COLO829 (cell line): ENCODE data around the gene CFAP97.
"Not testable (repeated sequence)": the region's sequence is repeated elsewhere in the genome, so short reads cannot be mapped to it uniquely, and the experiment has no call there.

Source experiments
- DNase-seq: peaks from one replicate; pipeline ENCODE4 v3.0.0; 2012; ENCODE audit warnings: low spot score

The CFAP97 gene

GRCh38 chr4:185221912-185222311, 18.1 kb upstream of the CFAP97 start:
- DNase-seq, result no peak

DNA sequence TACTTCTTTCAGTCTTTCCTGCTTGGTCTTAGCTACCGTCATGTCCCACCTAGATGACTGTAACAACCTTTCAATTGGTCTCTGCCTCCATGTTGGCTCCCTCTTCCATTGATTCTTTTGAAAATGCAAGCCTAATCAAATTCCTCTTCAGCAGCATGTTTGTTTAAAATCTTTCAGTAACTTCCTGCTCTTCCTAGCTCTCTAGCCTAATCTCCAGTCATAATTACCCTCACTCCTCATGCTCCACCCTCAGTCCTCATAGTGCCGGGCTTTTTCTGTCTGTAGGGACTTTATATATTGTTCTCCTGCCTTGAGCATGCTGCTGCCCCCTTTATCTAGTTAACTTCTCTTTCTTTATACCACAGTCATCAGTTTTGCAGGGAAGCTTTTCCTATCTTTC, 17.7 kb upstream of the CFAP97 start:
- DNase-seq, result no peak

- no peak for DNase-seq
These were observed 15.9 kb upstream of the CFAP97 start for GRCh38 chr4:185219551-185220344.

- DNase-seq, result no peak
These were observed 14.5 kb upstream of the CFAP97 start for GRCh38 chr4:185218312-185218711.

DNA sequence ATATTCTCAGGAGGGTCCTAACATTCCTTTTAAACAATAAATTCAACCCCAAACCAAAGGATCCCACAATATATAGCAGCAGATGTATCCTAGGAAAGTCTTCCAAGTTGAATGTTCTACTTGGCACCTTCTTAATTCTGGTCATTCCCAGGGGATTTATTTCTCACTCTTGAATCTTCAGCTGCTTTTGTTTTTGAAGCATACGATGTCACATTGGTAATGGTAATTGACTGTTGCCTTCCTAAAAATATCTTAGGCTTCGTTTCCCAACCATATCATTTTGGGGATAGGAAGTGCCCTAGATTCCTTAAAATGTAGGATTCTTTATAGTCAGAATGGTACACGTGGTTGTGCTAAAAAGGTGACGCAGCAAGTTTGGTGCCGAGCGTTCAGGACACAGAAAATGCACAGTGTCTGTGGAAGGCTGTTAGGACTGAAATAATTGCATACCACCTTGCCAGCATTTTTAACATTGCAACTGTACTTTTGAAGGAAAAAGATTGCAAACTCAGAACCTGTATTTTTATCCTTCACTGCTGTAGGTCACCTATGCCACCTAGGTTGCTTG, 13.7 kb upstream of the CFAP97 start:
- DNase-seq, result no peak

- DNase-seq, result peak; percentile 64
These were observed 11.5 kb upstream of the CFAP97 start for GRCh38 chr4:185215261-185215660.

DNA sequence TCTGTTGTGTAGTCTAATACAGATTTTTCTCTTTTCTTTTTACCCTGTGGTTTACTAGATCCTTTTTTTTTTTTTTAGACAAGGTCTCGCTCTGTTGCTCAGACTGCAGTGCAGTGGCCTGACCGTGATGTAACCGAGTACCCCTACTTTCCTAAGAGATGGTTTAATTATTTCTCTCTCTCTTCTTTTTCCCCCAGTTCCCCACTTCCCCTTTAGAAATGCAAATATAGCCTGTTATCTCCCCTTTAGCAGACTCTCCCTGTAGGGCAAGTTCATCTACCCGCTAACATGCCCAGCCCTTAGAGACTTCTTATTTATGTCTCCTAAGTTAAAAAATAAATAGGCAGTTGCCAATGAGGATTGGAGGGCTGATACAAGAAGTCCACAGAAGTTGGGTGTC, 10.1 kb upstream of the CFAP97 start:
- no peak for DNase-seq

GRCh38 chr4:185212581-185212980, 8.8 kb upstream of the CFAP97 start:
- no peak for DNase-seq

DNA sequence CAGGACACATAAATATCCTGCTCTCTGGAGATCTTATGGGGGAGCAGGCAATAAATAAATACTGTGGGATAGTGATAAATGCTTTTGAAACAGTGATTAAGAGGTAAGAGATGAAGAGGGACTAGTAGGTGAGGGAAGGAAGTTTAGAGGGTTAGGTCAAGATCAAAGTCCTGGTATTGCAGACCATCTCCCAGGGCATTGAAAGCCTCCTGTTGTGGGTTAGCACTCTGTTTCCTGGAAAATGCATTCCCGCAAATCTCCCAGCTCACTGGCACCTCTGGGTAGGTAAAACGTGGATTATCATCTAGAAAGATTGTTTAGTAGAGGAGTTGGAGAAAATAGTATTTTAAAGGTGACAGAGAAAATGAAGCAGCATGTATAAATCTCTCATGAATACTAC, 7.8 kb upstream of the CFAP97 start:
- DNase-seq, result no peak

DNA sequence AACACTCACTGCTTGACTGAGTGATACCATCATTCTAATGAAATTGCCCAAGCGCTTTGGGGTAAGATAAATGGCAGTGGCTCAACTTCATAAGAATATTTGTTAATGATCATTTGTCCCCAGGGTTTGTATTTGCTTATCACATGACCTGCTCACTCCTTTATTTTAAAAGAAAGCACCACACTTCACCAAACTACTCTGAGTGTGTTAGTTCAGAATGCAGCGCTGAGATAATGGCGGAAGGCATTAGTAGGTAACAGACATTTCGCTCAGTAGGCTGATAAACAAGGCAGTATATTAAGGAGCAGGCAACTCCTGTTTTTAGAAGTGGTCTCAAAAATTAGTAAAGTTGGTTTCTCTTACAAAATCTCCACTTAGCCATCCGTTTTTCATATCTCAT, 7.2 kb upstream of the CFAP97 start:
- no peak for DNase-seq

- no peak for DNase-seq
These were observed 6.5 kb upstream of the CFAP97 start for GRCh38 chr4:185210102-185210981.

- not testable (repeated sequence) for DNase-seq
These were observed 6.0 kb upstream of the CFAP97 start for GRCh38 chr4:185209852-185210101.

DNA sequence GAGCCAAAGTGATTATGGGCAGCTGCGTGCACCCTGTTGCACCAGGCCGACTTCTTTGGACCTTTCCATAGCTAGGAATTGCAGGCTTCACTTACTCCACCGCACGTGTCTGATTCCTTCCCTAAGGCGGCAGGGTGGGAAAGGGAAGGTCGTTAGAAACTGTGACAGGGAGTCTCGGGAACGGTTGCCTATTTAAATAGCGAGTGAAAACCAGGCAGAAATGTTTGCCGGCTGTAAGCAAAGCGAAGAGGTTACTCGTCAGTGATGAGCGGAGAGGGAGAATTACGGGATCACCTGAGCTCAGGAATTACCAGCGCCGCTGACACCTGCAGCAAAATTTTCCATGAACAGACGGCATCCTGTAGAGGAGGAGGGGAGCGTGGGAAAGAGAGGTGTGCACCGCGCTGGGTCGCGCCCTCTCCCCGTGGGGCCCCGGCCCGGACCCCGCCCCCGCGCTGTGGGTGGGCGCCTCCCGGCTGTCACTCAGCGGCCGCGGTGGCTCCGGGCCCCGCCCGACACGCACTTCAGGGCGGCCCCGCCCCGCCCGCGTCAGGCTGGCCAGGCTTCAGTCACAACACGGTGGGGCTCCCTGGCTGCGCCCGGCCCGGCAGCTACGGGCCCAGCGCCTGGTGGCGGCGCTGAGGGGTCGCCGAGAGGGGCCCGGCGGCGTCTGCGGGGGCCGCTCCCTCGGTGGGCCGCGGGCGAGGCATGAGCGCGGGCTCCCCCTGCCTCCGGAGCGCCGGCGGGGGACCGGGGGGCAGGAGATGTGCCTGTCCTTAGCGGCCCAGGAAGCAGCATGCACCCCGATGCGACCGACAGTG, 5.4 kb upstream of the CFAP97 start, which contains the start of gene SNX25:
Gene SNX25 (plus strand): TSS at position 568 of the 821 bp plus-strand sequence. CDS start 229 bp downstream, at position 797.
- DNase-seq, result no peak

DNA sequence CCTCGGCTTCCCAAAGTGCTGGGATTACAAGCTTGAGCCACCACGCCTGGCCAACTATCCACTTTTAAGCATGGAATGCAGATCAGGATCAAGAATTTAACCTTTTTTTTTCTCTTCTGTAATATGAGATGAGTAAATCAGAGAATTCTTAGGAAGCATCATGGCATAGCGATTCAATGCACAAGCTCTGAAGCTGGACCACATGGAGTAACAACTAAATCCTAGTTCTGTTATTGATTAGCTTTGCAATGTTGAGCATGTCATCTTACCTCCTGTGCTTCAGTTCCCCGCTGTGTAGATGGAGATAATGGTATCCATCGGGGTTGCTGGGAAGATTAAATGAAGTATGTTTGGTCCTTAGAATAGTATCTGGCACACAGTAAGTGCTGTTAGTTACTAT, 3.7 kb upstream of the CFAP97 start:
- no peak for DNase-seq

- no peak for DNase-seq
These were observed 2.0 kb upstream of the CFAP97 start for GRCh38 chr4:185205697-185206342.

DNA sequence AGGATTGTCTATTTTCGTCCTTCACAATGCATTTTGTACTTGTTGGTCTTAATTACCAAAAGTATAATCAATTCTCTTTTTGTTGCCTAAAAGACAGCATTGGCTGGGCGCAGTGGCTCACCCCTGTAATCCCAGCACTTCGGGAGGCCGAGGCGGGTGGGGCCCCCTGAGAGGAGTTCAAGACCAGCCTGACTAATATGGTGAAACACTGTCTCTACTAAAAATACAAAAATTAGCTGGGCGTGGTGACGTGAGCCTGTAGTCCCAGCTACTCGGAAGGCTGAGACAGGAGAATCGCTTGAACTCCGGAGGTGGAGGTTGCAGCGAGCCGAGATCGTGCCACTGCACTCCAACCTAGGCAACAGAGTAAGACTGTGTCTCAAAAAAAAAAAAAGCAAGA, 1.3 kb upstream of the CFAP97 start:
- not testable (repeated sequence) for DNase-seq

DNA sequence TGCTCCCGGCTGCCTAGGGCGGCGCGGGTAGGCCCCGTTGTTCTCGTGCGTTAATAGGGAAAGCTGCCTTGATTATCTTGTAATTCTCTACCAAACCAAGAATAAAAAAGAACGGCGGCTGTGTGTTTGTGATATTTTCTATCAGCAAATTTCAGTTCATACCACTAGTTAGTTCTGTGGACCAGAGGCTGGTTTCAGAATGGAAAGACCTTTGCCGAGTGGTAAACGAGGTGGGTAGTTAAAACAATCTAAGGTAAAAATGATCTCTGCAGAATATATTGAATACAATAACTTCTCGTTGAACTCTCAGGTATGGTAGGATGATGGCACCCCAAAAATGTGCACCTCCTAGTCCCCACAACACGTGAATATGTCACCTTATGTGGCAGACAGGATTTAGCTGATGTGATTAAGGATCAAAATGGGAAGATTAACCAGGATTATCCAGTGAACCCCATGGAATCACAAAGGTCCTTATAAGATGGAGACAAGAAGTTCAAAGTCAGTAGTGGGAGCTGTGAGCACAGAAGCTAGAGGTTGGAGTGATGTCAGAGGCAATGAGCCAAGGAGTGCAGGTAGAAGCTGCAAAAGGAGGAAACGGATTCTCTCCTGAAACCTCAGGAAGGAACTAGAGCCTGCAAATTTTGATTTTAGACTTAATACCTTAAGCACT, 574 bp upstream of the CFAP97 start:
- DNase-seq, result no peak

GRCh38 chr4:185202984-185203485, 765 bp downstream of the CFAP97 start:
- no peak for DNase-seq

- no peak for DNase-seq
These were observed 1.5 kb downstream of the CFAP97 start for GRCh38 chr4:185201977-185202962.

DNA sequence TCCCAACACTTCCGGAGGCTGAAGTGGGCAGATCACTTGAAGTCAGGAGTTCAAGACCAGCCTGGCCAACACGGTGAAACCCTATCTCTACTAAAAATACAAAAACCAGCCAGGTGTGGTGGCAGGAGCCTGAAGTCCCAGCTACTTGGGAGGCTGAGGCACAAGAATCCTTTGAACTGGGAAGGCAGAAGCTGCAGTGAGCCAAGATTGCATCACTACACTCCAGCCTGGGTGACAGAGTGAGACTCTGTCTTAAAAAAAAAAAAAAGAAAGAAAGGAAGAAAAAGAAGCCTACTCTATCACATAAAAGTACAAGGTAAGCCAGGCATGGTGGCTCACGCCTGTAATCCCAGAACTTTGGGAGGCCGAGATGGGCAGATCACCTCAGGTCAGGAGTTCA, 5.6 kb downstream of the CFAP97 start:
- DNase-seq, result not testable (repeated sequence)
